OCI-LY3 (cell line): ENCODE data around the gene FRZB.
A peak's percentile ranks its signal among the peaks of the same experiment; 100 is the strongest.

Experiments
- H2AFZ ChIP-seq: fragments of 200-600, 300-600 bp; shearing (Covaris generic); 2 replicates; pipeline ENCODE4 v1.6.0; 2014; ENCODE audit warnings: antibody characterized with exemption, low read depth, low read length
- H3K27ac ChIP-seq: fragments of 200-600, 300-600 bp; sonication (generic); 2 replicates; pipeline ENCODE4 v1.5.1; 2014; ENCODE audit warnings: mild to moderate bottlenecking, low read length, moderate library complexity, mixed read lengths
- H3K27me3 ChIP-seq: fragments of 200-600, 300-600 bp; sonication (generic); 2 replicates; pipeline ENCODE4 v1.6.1; 2014; ENCODE audit warnings: low read depth, low read length, mixed read lengths
- H3K36me3 ChIP-seq: fragments of 200-600, 300-600 bp; sonication (generic); replicated peaks from 2 replicates; pipeline ENCODE3; 2014; ENCODE audit warnings: low read depth, low read length, mixed read lengths
- H3K4me1 ChIP-seq: fragments of 300-600, 200-600 bp; sonication (generic); 2 replicates; pipeline ENCODE4 v1.6.1; 2014; ENCODE audit warnings: low read length, mixed read lengths
- H3K4me2 ChIP-seq: fragments of 200-600, 300-600 bp; sonication (generic); 2 replicates; pipeline ENCODE4 v1.6.1; 2014; ENCODE audit warnings: low read length, mixed read lengths
- H3K4me3 ChIP-seq: fragments of 300-600, 200-600 bp; sonication (generic); 2 replicates; pipeline ENCODE4 v1.5.1; 2014; ENCODE audit warnings: antibody characterized with exemption, mild to moderate bottlenecking, low read length, moderate library complexity
- H3K79me2 ChIP-seq: fragments of 300-600, 200-600 bp; shearing (Covaris generic); 2 replicates; pipeline ENCODE4 v1.6.1; 2014; ENCODE audit warnings: mild to moderate bottlenecking, low read length, mixed read lengths
- H3K9ac ChIP-seq: fragments of 300-600, 200-600 bp; shearing (Covaris generic); 2 replicates; pipeline ENCODE4 v1.6.0; 2014; ENCODE audit warnings: mild to moderate bottlenecking, low read length, moderate library complexity
- H3K9me3 ChIP-seq: fragments of 200-600, 300-600 bp; shearing (Covaris generic); 2 replicates; pipeline ENCODE4 v1.6.1; 2014; ENCODE audit warnings: low read length, mixed read lengths; ENCODE audit not compliant: insufficient read depth
- H4K20me1 ChIP-seq: fragments of 200-600, 300-600 bp; sonication (generic); 2 replicates; pipeline ENCODE4 v1.6.1; 2016; ENCODE audit warnings: low read length, mixed read lengths; ENCODE audit not compliant: insufficient read depth
- EZH2phosphoT487 ChIP-seq: fragments of 200-600 bp; shearing (Covaris generic); IDR thresholded peaks from 2 replicates; pipeline ENCODE4 v1.6.1; 2018; ENCODE audit warnings: antibody characterized with exemption, mixed run types, low read depth
- TF ChIP-seq, protein P1 (sequence below): fragments of 200-600, 300-600 bp; sonication (generic); IDR thresholded peaks from 2 replicates; pipeline ENCODE4 v1.5.1; 2014; ENCODE audit warnings: antibody characterized with exemption, low read length, low read depth

The FRZB gene

DNA sequence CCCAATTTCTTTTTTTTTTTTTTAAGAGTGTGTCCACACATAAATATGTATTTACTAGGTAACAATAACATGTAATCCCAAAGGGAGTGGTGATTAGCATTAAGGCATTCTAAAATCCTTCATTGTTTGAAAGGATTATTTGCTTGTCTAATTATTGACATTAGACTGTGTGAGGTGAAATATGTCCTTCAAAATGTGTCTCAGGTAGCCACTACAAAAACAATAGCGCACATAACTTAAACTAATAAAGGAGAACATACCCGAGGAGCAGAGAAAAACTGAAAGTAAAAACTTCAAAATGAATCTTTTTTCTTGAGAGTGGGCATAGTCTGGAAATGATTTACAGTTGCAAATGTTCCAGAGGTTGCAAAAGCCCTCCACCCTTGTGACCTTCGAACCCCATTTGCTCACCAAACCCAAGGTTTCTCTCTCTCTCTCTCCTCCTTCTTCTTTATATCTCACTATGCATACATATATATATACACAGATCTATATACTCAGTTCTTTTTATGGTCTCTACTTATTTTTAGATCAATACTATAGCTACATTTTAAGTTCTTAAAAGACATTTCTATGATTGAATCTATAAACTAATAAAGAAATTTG, 24.4 kb upstream of the FRZB start:
- no peaks in the 10 kb centered on the region for H3K27me3 ChIP-seq
- H3K36me3 ChIP-seq: no peaks in the 10 kb centered on the region
- TF ChIP-seq EZH2phosphoT487: no peak
- TF ChIP-seq, protein P1, sequence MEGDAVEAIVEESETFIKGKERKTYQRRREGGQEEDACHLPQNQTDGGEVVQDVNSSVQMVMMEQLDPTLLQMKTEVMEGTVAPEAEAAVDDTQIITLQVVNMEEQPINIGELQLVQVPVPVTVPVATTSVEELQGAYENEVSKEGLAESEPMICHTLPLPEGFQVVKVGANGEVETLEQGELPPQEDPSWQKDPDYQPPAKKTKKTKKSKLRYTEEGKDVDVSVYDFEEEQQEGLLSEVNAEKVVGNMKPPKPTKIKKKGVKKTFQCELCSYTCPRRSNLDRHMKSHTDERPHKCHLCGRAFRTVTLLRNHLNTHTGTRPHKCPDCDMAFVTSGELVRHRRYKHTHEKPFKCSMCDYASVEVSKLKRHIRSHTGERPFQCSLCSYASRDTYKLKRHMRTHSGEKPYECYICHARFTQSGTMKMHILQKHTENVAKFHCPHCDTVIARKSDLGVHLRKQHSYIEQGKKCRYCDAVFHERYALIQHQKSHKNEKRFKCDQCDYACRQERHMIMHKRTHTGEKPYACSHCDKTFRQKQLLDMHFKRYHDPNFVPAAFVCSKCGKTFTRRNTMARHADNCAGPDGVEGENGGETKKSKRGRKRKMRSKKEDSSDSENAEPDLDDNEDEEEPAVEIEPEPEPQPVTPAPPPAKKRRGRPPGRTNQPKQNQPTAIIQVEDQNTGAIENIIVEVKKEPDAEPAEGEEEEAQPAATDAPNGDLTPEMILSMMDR: no peak
- no peak overlapping the region; the same call in 1 of the 2 replicates for H3K4me2 ChIP-seq
- no peaks in the 10 kb centered on the region for H3K4me1 ChIP-seq
- H3K27ac ChIP-seq: no peak overlapping the region
- H3K4me3 ChIP-seq: no peak overlapping the region
- H3K9ac ChIP-seq: no peak overlapping the region
- peak overlapping the region; percentile 41; the same call in 1 of the 2 replicates for H2AFZ ChIP-seq
- H4K20me1 ChIP-seq: no peaks in the 10 kb centered on the region
- no peaks in the 10 kb centered on the region for H3K79me2 ChIP-seq
- H3K9me3 ChIP-seq: no peaks in the 10 kb centered on the region

DNA sequence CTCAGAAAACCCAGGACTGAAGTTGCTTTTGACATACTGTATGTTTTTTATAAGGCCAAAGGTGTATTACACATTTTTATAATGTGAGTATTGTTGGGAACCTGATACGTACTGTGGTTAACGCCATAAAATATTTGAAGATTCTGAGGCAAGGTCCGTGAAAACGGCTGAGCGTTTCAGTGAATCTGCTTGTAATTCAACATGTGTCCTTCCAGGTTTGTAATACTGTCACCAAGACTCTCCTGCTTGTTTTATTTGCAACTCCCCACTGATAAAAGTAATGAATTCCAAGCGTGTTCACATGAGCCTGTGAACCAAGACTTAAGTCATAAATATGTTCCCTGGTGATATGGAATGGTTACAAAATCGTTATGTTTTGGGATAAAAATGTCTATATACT, 23.9 kb upstream of the FRZB start:
- Histone ChIP-seq H3K4me3 (no peak overlapping the region), H3K4me1 (no peaks in the 10 kb centered on the region), H3K79me2 (no peaks in the 10 kb centered on the region), H3K27ac (no peak overlapping the region), H3K4me2 (no peak overlapping the region), H3K27me3 (no peaks in the 10 kb centered on the region), H4K20me1 (no peaks in the 10 kb centered on the region), H3K9ac (no peak overlapping the region), H3K36me3 (no peaks in the 10 kb centered on the region), H2AFZ (no peak overlapping the region), H3K9me3 (no peaks in the 10 kb centered on the region)
- TF ChIP-seq, protein P1: no peak
- no peak for TF ChIP-seq EZH2phosphoT487

DNA sequence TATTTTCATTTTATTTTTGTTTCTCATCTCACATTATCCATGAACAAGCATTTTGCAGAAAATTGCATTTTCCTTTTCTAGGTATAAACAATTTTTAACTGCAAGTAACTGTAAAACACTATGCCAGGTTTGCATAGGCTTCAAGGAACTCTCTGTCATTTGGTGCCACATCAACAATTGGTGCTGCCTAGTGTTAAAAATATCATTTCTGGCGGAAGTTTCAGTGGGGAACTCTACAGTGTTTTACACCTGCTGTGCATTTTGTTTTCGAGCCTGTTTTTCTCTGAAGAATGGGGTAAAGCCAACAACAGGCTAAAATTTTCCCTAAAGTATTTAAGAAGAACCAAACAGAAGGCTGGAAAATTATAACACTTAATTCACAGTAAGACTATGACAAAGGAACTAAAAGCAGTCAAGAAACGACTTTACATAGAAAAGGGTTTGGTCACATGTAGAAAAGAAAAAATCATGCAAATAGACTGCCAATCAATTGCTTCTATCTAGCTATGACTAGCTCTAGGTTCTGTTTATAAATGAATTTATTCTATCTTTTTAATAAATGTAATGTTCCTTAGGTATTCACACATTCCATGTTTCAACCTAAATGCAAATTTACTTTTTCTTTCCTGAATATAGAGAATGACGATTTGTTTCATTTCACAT, 21.4 kb upstream of the FRZB start:
- Histone ChIP-seq H3K4me1 (no peaks in the 10 kb centered on the region), H3K27ac (no peak overlapping the region), H2AFZ (no peak overlapping the region), H4K20me1 (no peaks in the 10 kb centered on the region), H3K9ac (no peak overlapping the region), H3K79me2 (no peaks in the 10 kb centered on the region), H3K4me2 (no peak overlapping the region), H3K27me3 (no peaks in the 10 kb centered on the region), H3K9me3 (no peaks in the 10 kb centered on the region), H3K36me3 (no peaks in the 10 kb centered on the region), H3K4me3 (no peak overlapping the region)
- no peak for TF ChIP-seq EZH2phosphoT487
- TF ChIP-seq, protein P1: no peak

DNA sequence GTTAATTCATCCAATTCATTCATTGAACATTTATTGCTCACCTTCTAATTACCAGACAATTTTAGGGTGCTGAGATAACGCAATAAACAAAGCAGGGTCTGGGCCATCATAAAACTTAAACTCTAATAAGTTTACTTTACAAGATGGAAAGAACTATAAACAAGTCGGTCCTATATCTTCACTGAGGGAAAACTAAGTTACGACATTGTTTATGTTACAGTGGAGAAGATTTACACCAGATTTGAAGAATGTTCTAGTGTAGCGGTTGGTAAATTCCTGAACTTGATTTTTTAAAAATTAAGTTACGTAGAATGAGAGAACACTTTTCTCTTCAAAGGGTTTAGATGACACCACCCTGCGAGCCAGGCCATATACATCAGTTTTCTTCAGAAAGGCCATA, 20.7 kb upstream of the FRZB start:
- no peaks in the 10 kb centered on the region for H3K9me3 ChIP-seq
- H3K36me3 ChIP-seq: no peaks in the 10 kb centered on the region
- H3K27me3 ChIP-seq: no peaks in the 10 kb centered on the region
- no peaks in the 10 kb centered on the region for H3K4me1 ChIP-seq
- H3K79me2 ChIP-seq: no peaks in the 10 kb centered on the region
- TF ChIP-seq, protein P1: no peak
- no peak for TF ChIP-seq EZH2phosphoT487
- no peak overlapping the region for H3K27ac ChIP-seq
- H3K4me2 ChIP-seq: no peak overlapping the region
- no peak overlapping the region for H3K9ac ChIP-seq
- no peak overlapping the region for H3K4me3 ChIP-seq
- no peak overlapping the region for H2AFZ ChIP-seq
- no peaks in the 10 kb centered on the region for H4K20me1 ChIP-seq
